Vagina (tissue), 2 donors: ENCODE measurements around the gene FPR2.

ENCODE experiments used
- CTCF ChIP-seq, 3 experiments: fragments of 450-650 bp in 2 of 3; fragments of 200-600 bp in 1 of 3; sonication (generic) in 1 of 3; IDR thresholded peaks; one replicate each; pipeline ENCODE4 v1.5.1; 2017 to 2019; ENCODE audit warnings: antibody characterized with exemption in 3 of 3, mild to moderate bottlenecking in 2 of 3, moderate library complexity in 2 of 3
- POLR2A ChIP-seq, 2 donors: fragments of 450-650 bp; IDR thresholded peaks; one replicate each; pipeline ENCODE4 v1.6.1; 2017; ENCODE audit warnings: antibody characterized with exemption in 2 of 2, mild to moderate bottlenecking in 2 of 2, moderate library complexity in 2 of 2
- POLR2AphosphoS5 ChIP-seq, 2 donors: sonication (generic); formaldehyde crosslinking; IDR thresholded peaks; one replicate each; pipeline ENCODE4 v1.9.0; 2017; ENCODE audit warnings: antibody characterized with exemption in 2 of 2, mild to moderate bottlenecking in 2 of 2, low read depth in 1 of 2; ENCODE audit not compliant: insufficient read depth in 1 of 2

- no peak for TF ChIP-seq CTCF (IDR thresholded peaks at IDR 0.05)
- no peak for TF ChIP-seq POLR2AphosphoS5 (IDR thresholded peaks at IDR 0.05; ENCODE audit: insufficient read depth in 1 of 2, low read depth in 1 of 2)
- no peak for TF ChIP-seq POLR2A (IDR thresholded peaks at IDR 0.05)
These were observed 46.1 kb upstream of the FPR2 start for GRCh38 chr19:51714848-51715247.
